HCT116 (cell line): ENCODE data around the gene PIH1D1. TPM values are rescaled to one million over a fixed set of nuclear protein-coding genes. Genes with fewer than 3 reads are reported as not detected.

ENCODE experiments used
- ATAC-seq: fragments of 200-7000 bp; cut with Tn5 transposase; 2 replicates; pipeline ENCODE4 v1.9.1; 2020; ENCODE audit warnings: mild to moderate bottlenecking, moderate library complexity
- BruUV-seq: library from RNA; stranded (reverse); fragments of 400-500 nt; replicated peaks from 2 replicates; lab custom pipeline; 2021; lab: Mats Ljungman, UMichigan
- CTCF ChIA-PET: fragments of 300-600 bp; sonication (Branson Sonifier 250); formaldehyde crosslinking; loops from one replicate; lab custom pipeline; 2021; ENCODE audit warnings: antibody characterized with exemption; lab: Charles Lee
- POLR2A ChIA-PET: fragments of 300-600, 350-600 bp; sonication (Branson Sonifier 250); formaldehyde crosslinking; loops from one replicate; lab custom pipeline; 2021; ENCODE audit warnings: antibody characterized with exemption; lab: Charles Lee
- RAD21 ChIA-PET, 2 experiments: fragments of 300-600 bp; sonication (Branson Sonifier 250); formaldehyde crosslinking; loops; one replicate each; lab custom pipeline; 2023; ENCODE audit warnings: low total read pairs in 2 of 2; ENCODE audit not compliant: uncharacterized antibody in 2 of 2, unreplicated experiment in 2 of 2, low non-redundant PET in 1 of 2; lab: Charles Lee
- DNase-seq: peaks from one replicate; pipeline ENCODE4 v3.0.0-alpha.2; 2010; ENCODE audit warnings: low read depth, low spot score
- H2AFZ ChIP-seq: fragments of 200-600 bp; shearing (Covaris generic), sonication (generic); 2 replicates; pipeline ENCODE4 v1.6.1; 2017; ENCODE audit warnings: low read depth, mixed run types, mixed read lengths, antibody characterized with exemption, low read length; ENCODE audit not compliant: poor library complexity, severe bottlenecking
- H3K27ac ChIP-seq: 2 replicates; pipeline ENCODE4 v1.5.1; 2012; ENCODE audit warnings: low read depth, low read length
- H3K27me3 ChIP-seq: fragments of 200-600 bp; sonication (generic); 2 replicates; pipeline ENCODE4 v1.6.1; 2016; ENCODE audit warnings: mixed run types, low read length, mixed read lengths; ENCODE audit not compliant: insufficient read depth
- H3K36me3 ChIP-seq, 2 experiments: fragments of 200-500 bp in 1 of 2; fragments of 200-600 bp in 1 of 2; sonication (Bioruptor generic) in 1 of 2; sonication (generic) in 1 of 2; 2 replicates each; pipeline versions ENCODE4 v1.5.1 to v1.6.1; 2014 to 2016; ENCODE audit warnings: low read length in 2 of 2, inconsistent platforms in 1 of 2, mixed read lengths in 1 of 2, mixed run types in 1 of 2; ENCODE audit not compliant: insufficient read depth in 2 of 2, control insufficient read depth in 1 of 2
- H3K4me1 ChIP-seq, 2 experiments: fragments of 200-600 bp in 1 of 2; sonication (generic) in 1 of 2; 2 replicates each; pipeline versions ENCODE4 v1.5.1 to v1.6.1; 2012 to 2017; ENCODE audit warnings: low read length in 2 of 2, inconsistent platforms in 1 of 2, mild to moderate bottlenecking in 1 of 2, mixed read lengths in 1 of 2, mixed run types in 1 of 2, moderate library complexity in 1 of 2; ENCODE audit not compliant: insufficient read depth in 2 of 2, control insufficient read depth in 1 of 2
- H3K4me2 ChIP-seq: fragments of 200-600 bp; sonication (generic); 2 replicates; pipeline ENCODE4 v1.6.1; 2017; ENCODE audit warnings: mixed run types, low read length, mixed read lengths
- H3K4me3 ChIP-seq, 2 experiments: fragments of 200-600 bp in 1 of 2; sonication (generic) in 1 of 2; replicated peaks in 1 of 2; 2 replicates each; pipeline ENCODE4 v1.5.1; 2011 to 2016; ENCODE audit warnings: low read length in 2 of 2, control low read depth in 1 of 2, low read depth in 1 of 2, mild to moderate bottlenecking in 1 of 2, mixed read lengths in 1 of 2, mixed run types in 1 of 2
- H3K79me2 ChIP-seq: fragments of 200-600 bp; sonication (generic); 2 replicates; pipeline ENCODE4 v1.6.1; 2017; ENCODE audit warnings: mild to moderate bottlenecking, mixed run types, low read length, moderate library complexity, mixed read lengths; ENCODE audit not compliant: insufficient read depth
- H3K9ac ChIP-seq: fragments of 200-600 bp; sonication (generic); 2 replicates; pipeline ENCODE4 v1.6.1; 2016; ENCODE audit warnings: low read length, mixed read lengths
- H3K9me2 ChIP-seq: fragments of 200-600 bp; sonication (generic), shearing (Covaris generic); 2 replicates; pipeline ENCODE4 v1.6.1; 2017; ENCODE audit warnings: mixed run types, mild to moderate bottlenecking, moderate library complexity; ENCODE audit not compliant: insufficient read depth
- H3K9me3 ChIP-seq, 2 experiments: fragments of 200-500 bp in 1 of 2; fragments of 200-600 bp in 1 of 2; sonication (Bioruptor generic) in 1 of 2; sonication (generic) in 1 of 2; 2 replicates each; pipeline ENCODE4 v1.6.1; 2014 to 2017; ENCODE audit warnings: low read length in 2 of 2, mixed read lengths in 2 of 2, inconsistent platforms in 1 of 2, low read depth in 1 of 2, mild to moderate bottlenecking in 1 of 2, mixed run types in 1 of 2, moderate library complexity in 1 of 2; ENCODE audit not compliant: control insufficient read depth in 1 of 2, insufficient read depth in 1 of 2
- H4K20me1 ChIP-seq: fragments of 200-600 bp; sonication (generic), shearing (Covaris generic); 2 replicates; pipeline ENCODE4 v1.6.1; 2017; ENCODE audit warnings: mixed run types, mild to moderate bottlenecking, moderate library complexity; ENCODE audit not compliant: insufficient read depth
- CEBPB ChIP-seq: IDR thresholded peaks from 2 replicates; pipeline ENCODE4 v1.6.1; 2012; ENCODE audit warnings: low read depth
- EGR1 ChIP-seq: IDR thresholded peaks from 2 replicates; pipeline ENCODE4 v1.6.1; 2012; ENCODE audit warnings: low read depth
- ELF1 ChIP-seq: IDR thresholded peaks from 2 replicates; pipeline ENCODE4 v1.6.1; 2012; ENCODE audit warnings: low read depth, borderline replicate concordance
- RAD21 ChIP-seq: IDR thresholded peaks from 2 replicates; pipeline ENCODE4 v1.6.1; 2012; ENCODE audit warnings: low read depth, mild to moderate bottlenecking
- SIN3A ChIP-seq: IDR thresholded peaks from 2 replicates; pipeline ENCODE4 v1.6.1; 2012; ENCODE audit warnings: low read depth
- SP1 ChIP-seq: IDR thresholded peaks from 2 replicates; pipeline ENCODE4 v1.6.1; 2012; ENCODE audit warnings: low read depth
- SRF ChIP-seq: IDR thresholded peaks from 2 replicates; pipeline ENCODE4 v1.6.1; 2012; ENCODE audit warnings: low read depth
- TCF7L2 ChIP-seq: IDR thresholded peaks from 2 replicates; pipeline ENCODE4 v1.7.0; 2011; ENCODE audit warnings: borderline replicate concordance, inconsistent platforms; ENCODE audit not compliant: insufficient read depth, insufficient read length; ENCODE audit errors: extremely low read depth
- YY1 ChIP-seq: IDR thresholded peaks from 2 replicates; pipeline ENCODE4 v1.6.1; 2011; ENCODE audit warnings: low read length, low read depth, moderate library complexity, mild to moderate bottlenecking; ENCODE audit not compliant: insufficient replicate concordance; ENCODE audit errors: extremely low read depth
- ZFX ChIP-seq: fragments of 450-650 bp; IDR thresholded peaks from 2 replicates; pipeline ENCODE4 v1.6.1; 2017
- ZNF274 ChIP-seq: fragments of 200-500 bp; sonication (Bioruptor generic); IDR thresholded peaks from 2 replicates; pipeline ENCODE4 v1.6.1; 2014; ENCODE audit warnings: mild to moderate bottlenecking, low read depth, low read length, inconsistent platforms
- intact Hi-C: fragments of 100-400 bp; cut with micrococcal nuclease; formaldehyde crosslinking; loops from 2 replicates; pipeline ENCODE4 v1.10.0; 2022
- total RNA-seq: library from RNA; stranded (reverse); gene quantifications from one replicate; pipeline ENCODE4 v1.2.1, GENCODE V29; 2021; ENCODE audit not compliant: unreplicated experiment
- TF ChIP-seq, protein P1 (sequence below), 3 experiments: fragments of 200-600 bp in 1 of 3; sonication (generic) in 1 of 3; IDR thresholded peaks in 2 of 3; conservative IDR thresholded peaks in 1 of 3; 2 replicates each; pipeline ENCODE4 v1.5.1; 2012 to 2017; ENCODE audit warnings: low read depth in 2 of 3, low read length in 2 of 3, antibody characterized with exemption in 1 of 3, borderline replicate concordance in 1 of 3, control low read depth in 1 of 3, mild to moderate bottlenecking in 1 of 3, mixed read lengths in 1 of 3, mixed run types in 1 of 3, moderate library complexity in 1 of 3; ENCODE audit not compliant: insufficient read depth in 1 of 3
- TF ChIP-seq, protein P2 (sequence below): IDR thresholded peaks from 2 replicates; pipeline ENCODE4 v1.6.1; 2011; ENCODE audit warnings: mild to moderate bottlenecking, low read length, moderate library complexity; ENCODE audit not compliant: insufficient replicate concordance; ENCODE audit errors: extremely low read depth
- TF ChIP-seq, protein P3 (sequence below): IDR thresholded peaks from 2 replicates; pipeline ENCODE4 v1.6.1; 2012
- TF ChIP-seq, protein P4 (sequence below): IDR thresholded peaks from 2 replicates; pipeline ENCODE4 v1.6.1; 2012

The PIH1D1 gene
- total RNA-seq, 1 experiment from 2014 or later: 152 TPM

DNA sequence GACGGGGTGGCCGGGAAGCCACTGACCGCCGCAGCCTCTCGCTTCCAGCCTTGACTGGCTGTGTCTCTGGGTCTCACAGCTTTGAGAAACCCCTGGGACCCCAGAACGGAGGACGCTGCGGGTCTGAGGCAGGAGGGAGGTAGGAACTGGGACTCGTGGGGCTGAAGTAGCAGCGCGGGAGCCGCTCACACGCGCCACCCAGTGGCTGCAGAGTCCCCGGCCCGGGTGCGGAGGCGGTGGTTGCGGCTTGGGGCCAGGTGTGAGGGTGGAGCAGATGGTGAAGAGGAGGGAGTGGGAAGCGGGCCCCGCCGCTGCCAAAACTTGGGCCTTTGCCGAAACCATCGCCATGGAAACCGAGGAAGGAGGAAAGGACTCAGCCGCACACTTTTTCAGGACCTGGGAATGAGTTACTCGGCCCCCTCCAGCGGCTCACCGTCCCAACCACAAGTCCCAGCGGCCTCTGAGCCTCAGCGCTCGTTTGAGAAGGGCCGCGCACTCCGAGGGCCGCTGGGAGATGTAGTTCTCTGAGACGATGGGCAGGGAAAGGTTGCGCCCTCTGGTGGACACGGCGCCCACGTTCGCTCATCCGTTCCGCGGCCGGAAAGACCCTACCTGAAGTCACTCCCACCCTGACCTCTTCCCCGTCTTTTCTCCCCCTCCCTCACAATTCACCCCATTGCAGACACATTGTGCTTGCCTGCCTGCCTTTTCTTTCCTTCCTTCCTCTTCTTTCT lies 8.1 kb downstream of the PIH1D1 start:
- Histone ChIP-seq H2AFZ (peak overlapping the region; percentile 85), H3K4me3 (peak overlapping the region; percentile 63 to 80), H3K4me2 (peak overlapping the region; percentile 98), H3K9me2 (no peaks in the 10 kb centered on the region), H3K79me2 (no peaks in the 10 kb centered on the region), H3K9me3 (no peaks in the 10 kb centered on the region)
- peak; percentile 87 for DNase-seq
- TSS peak; percentile 84 for BruUV-seq
- ATAC-seq: peak; percentile 80
- POLR2A ChIA-PET: interaction anchor here (1.0 kb wide), 2 partner anchors 9 to 10 kb away, joined by 7 to 8 read pairs; partner anchors contain the start of genes ALDH16A1 and PIH1D1
- RAD21 ChIA-PET: interaction anchor here in 1 of 2 experiments (1.0 kb wide), 1 partner anchor 52 kb away, joined by 5 read pairs; no protein-coding TSS in a partner anchor
- TF ChIP-seq RAD21 (peak; percentile 77), EGR1 (peak; percentile 98), SP1 (no peak), ZFX (peak; percentile 41; the same call in 1 of the 2 replicates), CEBPB (no peak), SIN3A (no peak), YY1 (peak; percentile 48), ELF1 (no peak), ZNF274 (no peak), TCF7L2 (peak; percentile 55), SRF (no peak)
- TF ChIP-seq, protein P1, sequence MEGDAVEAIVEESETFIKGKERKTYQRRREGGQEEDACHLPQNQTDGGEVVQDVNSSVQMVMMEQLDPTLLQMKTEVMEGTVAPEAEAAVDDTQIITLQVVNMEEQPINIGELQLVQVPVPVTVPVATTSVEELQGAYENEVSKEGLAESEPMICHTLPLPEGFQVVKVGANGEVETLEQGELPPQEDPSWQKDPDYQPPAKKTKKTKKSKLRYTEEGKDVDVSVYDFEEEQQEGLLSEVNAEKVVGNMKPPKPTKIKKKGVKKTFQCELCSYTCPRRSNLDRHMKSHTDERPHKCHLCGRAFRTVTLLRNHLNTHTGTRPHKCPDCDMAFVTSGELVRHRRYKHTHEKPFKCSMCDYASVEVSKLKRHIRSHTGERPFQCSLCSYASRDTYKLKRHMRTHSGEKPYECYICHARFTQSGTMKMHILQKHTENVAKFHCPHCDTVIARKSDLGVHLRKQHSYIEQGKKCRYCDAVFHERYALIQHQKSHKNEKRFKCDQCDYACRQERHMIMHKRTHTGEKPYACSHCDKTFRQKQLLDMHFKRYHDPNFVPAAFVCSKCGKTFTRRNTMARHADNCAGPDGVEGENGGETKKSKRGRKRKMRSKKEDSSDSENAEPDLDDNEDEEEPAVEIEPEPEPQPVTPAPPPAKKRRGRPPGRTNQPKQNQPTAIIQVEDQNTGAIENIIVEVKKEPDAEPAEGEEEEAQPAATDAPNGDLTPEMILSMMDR (IDR thresholded peaks at IDR 0.05 in 2 of 3, conservative IDR thresholded peaks at IDR 0.05 in 1 of 3; ENCODE audit: borderline replicate concordance in 1 of 3, insufficient read depth in 1 of 3, low read depth in 2 of 3, low read length in 2 of 3): peak; percentile 75 to 95 (median 88)
- TF ChIP-seq, protein P2, sequence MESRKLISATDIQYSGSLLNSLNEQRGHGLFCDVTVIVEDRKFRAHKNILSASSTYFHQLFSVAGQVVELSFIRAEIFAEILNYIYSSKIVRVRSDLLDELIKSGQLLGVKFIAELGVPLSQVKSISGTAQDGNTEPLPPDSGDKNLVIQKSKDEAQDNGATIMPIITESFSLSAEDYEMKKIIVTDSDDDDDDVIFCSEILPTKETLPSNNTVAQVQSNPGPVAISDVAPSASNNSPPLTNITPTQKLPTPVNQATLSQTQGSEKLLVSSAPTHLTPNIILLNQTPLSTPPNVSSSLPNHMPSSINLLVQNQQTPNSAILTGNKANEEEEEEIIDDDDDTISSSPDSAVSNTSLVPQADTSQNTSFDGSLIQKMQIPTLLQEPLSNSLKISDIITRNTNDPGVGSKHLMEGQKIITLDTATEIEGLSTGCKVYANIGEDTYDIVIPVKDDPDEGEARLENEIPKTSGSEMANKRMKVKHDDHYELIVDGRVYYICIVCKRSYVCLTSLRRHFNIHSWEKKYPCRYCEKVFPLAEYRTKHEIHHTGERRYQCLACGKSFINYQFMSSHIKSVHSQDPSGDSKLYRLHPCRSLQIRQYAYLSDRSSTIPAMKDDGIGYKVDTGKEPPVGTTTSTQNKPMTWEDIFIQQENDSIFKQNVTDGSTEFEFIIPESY: no peak
- TF ChIP-seq, protein P3, sequence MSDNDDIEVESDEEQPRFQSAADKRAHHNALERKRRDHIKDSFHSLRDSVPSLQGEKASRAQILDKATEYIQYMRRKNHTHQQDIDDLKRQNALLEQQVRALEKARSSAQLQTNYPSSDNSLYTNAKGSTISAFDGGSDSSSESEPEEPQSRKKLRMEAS: no peak; the same call in 1 of the 2 replicates
- TF ChIP-seq, protein P4, sequence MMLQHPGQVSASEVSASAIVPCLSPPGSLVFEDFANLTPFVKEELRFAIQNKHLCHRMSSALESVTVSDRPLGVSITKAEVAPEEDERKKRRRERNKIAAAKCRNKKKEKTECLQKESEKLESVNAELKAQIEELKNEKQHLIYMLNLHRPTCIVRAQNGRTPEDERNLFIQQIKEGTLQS: no peak
- TF ChIP-seq, all 23 proteins: peak for 6
- CTCF ChIA-PET: interaction anchor here (1.0 to 2.1 kb wide), 6 partner anchors 9 to 218 kb away, joined by 3 to 15 read pairs (median 8); partner anchors contain the start of gene PIH1D1
- Histone ChIP-seq H3K27me3 (peaks cover 10% of the 10 kb centered on the region), H3K36me3 (peaks cover 6 to 9% of the 10 kb centered on the region in 2 experiments; a peak in 2 of 4 replicates), H3K4me1 (peaks cover 16 to 43% of the 10 kb centered on the region in 2 experiments; a peak in 3 of 4 replicates), H3K9ac (peak overlapping the region; percentile 86), H4K20me1 (no peaks in the 10 kb centered on the region), H3K27ac (peak overlapping the region; percentile 92)
- intact Hi-C loops: loop anchor here (1.0 to 2.0 kb wide), 3 partner anchors 51 to 219 kb away; partner anchors contain the start of gene DKKL1
